ENCODE measurements around the gene NFU1. TPM values are rescaled to one million over a fixed set of nuclear protein-coding genes. Genes with fewer than 3 reads are reported as not detected.
A peak's percentile ranks its signal among the peaks of the same experiment; 100 is the strongest.
"Not testable (repeated sequence)": the region's sequence is repeated elsewhere in the genome, so short reads cannot be mapped to it uniquely, and the experiment has no call there.

Gene NFU1
- polyA plus RNA-seq, 4 donors, result 52.5 to 79.7 (median 60.3) TPM

- no peak for DNase-seq (ENCODE audit: low read depth in 4 of 4, low spot score in 2 of 4)
These were observed 15.5 kb upstream of the NFU1 start for GRCh38 chr2:69452687-69453086.

GRCh38 chr2:69450735-69451416, 13.6 kb upstream of the NFU1 start:
- DNase-seq (ENCODE audit: low read depth in 4 of 4, low spot score in 2 of 4), result no peak

DNA sequence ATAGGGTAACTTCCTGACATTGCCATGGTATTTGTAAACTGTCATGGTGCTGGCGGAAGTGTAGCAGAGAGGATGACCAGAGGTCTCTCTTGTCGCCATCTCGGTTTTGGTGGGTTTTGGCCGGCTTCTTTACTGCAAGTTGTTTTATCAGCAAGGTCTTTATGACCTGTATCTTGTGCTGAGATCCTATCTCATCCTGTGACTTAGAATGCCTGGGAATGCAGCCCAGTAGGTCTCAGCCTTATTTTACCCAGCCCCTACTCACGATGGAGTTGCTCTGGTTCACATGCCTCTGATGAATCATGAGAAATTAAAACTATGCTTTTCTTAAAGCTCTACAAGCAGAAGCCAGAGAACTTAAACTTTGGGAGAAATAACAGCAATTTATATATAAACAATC, 12.7 kb upstream of the NFU1 start:
- DNase-seq (ENCODE audit: low read depth in 4 of 4, low spot score in 2 of 4), result no peak

- DNase-seq (ENCODE audit: low read depth in 4 of 4, low spot score in 2 of 4), result not testable (repeated sequence)
These were observed 6.4 kb upstream of the NFU1 start for GRCh38 chr2:69443673-69444072.

DNA sequence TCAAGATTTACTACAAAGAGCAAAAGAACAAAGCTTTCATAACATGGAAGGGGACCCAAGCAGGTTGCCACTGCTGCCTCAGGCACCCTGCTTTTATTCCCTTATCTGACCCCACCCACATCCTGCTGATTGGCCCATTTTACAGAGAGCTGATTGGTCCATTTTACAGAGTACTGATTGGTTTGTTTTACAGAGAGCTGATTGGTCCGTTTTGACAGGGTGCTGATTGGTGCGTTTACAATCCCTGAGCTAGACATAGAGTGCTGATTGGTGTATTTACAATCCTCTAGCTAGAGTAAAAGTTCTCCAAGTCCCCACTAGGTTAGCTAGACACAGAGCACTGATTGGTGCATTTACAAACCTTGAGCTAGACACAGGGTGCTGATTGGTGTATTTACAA, 2.3 kb upstream of the NFU1 start:
- DNase-seq (ENCODE audit: low read depth in 4 of 4, low spot score in 2 of 4), result not testable (repeated sequence)

DNA sequence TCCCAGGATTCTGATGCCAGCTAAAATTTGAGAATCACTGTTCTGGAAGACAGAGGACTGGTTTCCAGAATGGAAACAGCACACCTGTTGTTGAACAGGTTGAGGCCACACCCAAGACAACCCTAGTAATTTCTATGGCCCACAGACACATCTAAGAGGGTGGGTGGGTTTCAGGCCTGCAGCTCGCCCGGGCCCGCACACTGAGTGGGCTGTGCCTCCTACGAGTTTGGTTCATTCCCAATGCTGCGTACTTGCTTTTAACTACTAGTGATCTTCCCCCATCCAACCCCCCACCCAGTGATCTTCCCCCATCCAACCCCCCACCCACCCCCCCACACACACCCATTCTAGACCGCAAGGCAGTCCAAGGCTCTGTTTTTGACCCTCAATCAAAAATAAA, 1.3 kb upstream of the NFU1 start:
- DNase-seq (ENCODE audit: low read depth in 4 of 4, low spot score in 2 of 4), result no peak

DNA sequence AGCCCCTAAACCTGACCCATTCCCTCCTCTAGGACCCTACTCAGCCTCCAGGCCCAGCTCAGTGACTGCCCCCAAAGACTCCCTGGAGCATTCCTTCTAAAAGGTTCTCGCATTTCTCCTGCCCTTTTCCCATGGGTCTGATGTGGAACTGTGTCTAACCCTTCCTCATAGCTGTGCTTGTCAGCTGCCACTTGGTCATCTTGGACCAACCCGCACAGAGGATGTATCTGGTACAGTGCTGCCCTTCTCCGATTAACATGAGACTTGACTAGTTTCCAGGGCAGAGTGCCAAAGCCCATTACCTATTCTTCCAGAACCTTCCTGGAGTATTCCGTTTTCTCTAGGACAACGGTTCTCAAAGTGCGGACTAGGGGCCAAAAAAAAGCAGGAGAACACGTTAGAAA, 518 bp upstream of the NFU1 start:
- DNase-seq (ENCODE audit: low read depth in 4 of 4, low spot score in 2 of 4), result no peak

DNA sequence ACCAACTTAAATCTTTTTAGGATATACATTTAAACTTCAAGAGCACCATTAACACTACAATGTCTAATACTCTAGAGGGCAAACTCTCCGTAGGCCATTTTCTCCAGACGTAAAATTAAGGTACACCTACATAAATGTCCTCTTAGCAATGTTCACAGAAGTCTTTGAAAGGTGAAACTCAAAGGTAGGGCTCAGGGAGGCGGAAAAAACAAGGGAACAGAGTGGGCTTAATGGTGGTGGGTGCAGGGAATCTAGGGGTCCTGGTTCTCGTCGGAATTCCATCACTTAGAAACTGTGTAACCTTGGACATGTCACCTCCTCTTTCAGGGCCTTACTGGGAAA, 668 bp downstream of the NFU1 start:
- peak in 1 of 4 donors; percentile 32 for DNase-seq (ENCODE audit: low read depth in 4 of 4, low spot score in 2 of 4)

GRCh38 chr2:69434753-69435152, 2.5 kb downstream of the NFU1 start:
- no peak for DNase-seq (ENCODE audit: low read depth in 4 of 4, low spot score in 2 of 4)

GRCh38 chr2:69429491-69430183, 7.6 kb downstream of the NFU1 start:
- DNase-seq (ENCODE audit: low read depth in 4 of 4, low spot score in 2 of 4), result no peak

GRCh38 chr2:69428981-69429380, 8.3 kb downstream of the NFU1 start:
- no peak for DNase-seq (ENCODE audit: low read depth in 4 of 4, low spot score in 2 of 4)

GRCh38 chr2:69424419-69424818, 12.8 kb downstream of the NFU1 start:
- no peak for DNase-seq (ENCODE audit: low read depth in 4 of 4, low spot score in 2 of 4)

GRCh38 chr2:69422198-69422597, 15.0 kb downstream of the NFU1 start:
- no peak for DNase-seq (ENCODE audit: low read depth in 4 of 4, low spot score in 2 of 4)

DNA sequence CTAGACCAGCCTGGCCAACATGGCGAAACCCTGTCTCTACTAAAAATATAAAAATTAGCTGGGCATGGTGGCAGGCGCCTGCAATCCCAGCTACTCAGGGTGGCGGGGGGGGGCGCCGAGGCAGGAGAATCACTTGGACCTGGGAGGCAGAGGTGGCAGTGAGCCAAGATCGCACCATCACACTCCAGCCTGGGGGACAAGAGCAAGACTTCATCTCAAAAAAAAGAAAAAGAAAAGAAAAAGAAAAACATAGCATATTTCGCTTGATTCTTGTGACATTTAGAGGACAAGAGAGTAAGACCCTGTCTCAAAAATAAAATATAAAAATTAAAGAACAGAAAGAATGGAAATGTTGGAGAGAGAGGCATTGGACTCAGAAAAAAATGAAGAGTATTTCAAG, 18.1 kb downstream of the NFU1 start:
- DNase-seq (ENCODE audit: low read depth in 4 of 4, low spot score in 2 of 4), result not testable (repeated sequence)

DNA sequence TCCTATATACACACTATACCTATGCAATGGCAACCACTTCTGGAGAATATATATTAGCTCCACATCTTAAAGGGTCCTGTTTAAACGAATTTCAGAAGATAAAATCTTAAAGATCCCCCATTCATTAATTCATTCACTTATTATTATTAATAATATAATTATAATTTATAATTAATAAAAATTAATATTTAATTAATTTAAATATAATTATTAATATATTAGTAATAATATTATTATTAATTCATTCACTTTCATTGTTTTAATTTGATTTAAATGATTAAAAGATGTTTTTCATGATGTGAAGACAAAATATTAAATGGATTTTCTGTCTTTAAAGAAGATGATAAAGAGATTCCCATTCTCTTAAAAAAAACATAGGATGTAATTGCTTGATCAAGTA, 21.1 kb downstream of the NFU1 start:
- no peak for DNase-seq (ENCODE audit: low read depth in 4 of 4, low spot score in 2 of 4)

DNA sequence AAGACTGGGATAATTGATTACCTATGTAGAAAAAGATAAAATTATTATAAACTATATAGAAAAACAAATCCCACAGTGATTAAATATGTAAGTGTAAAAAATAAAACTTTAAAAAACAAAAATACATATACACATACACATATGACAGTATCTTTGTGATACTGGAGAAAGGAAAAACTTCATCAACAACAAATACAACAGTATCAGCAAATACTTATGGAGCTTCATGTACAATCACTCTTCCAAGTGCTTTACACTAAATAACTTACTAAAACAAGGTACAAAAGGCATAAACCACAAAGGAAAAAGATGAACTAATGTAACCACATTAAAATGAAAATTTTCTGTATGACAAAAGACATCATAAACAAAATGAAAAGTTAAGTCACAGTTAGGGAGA, 26.1 kb downstream of the NFU1 start:
- no peak for DNase-seq (ENCODE audit: low read depth in 4 of 4, low spot score in 2 of 4)

GRCh38 chr2:69405306-69405705, 31.9 kb downstream of the NFU1 start:
- no peak for DNase-seq (ENCODE audit: low read depth in 4 of 4, low spot score in 2 of 4)

DNA sequence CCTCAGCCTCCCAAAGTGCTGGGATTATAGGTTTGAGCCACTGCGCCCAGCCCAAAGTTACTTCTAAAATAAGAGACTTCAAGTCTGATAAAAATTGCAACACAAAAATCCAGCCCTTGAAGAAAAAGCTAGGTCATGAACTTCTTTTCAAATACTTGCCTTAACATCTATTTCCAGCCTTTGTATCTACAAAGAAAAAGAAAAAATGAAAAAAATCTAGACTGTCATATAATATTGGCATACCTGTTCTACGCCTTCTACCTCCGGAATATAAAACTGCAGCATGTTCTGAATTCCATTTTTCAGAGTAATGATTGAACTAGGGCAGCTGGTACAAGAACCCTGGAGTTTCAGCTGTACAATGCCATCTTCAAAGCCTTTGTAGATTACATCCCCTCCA, 37.1 kb downstream of the NFU1 start:
- DNase-seq (ENCODE audit: low read depth in 4 of 4, low spot score in 2 of 4), result no peak

GRCh38 chr2:69397234-69397633, 40.0 kb downstream of the NFU1 start:
- DNase-seq (ENCODE audit: low read depth in 4 of 4, low spot score in 2 of 4), result no peak

DNA sequence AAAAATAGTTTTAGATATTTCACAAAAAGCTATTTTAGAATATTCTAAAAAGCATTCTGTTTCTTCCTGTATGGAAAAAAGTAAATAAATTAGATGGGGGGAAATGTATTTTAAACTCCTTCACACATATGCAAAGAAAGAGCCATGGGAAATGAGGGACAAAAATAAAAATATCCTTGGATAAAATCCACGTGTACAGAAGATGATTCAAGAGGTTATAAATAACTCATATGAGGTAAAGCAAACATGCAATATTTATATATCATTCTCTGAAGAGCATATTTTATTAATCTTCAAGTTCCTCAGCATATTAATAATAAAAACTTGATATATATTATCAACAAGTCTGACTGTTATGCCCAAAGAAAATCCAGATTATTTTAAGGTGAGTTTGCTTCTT, 41.4 kb downstream of the NFU1 start:
- no peak for DNase-seq (ENCODE audit: low read depth in 4 of 4, low spot score in 2 of 4)

DNA sequence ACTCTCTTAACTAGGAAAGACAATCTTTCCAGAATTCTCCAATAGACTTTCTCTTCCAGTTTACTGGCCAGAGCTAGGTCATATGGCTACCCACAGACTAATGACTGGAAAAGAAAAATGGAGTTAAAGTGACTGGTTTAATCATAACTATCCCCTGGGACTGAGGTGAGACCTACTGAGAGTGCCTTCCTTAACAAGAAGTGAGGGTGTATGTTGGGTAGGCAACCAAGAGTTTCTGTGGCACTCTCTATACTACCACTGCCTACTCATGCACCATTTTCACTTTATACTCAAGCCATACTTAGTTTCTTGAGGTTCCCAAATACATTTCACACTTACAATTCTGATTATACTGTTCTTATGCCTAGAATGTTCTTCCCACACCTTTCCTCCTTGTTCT, 43.3 kb downstream of the NFU1 start:
- DNase-seq (ENCODE audit: low read depth in 4 of 4, low spot score in 2 of 4), result no peak

DNA sequence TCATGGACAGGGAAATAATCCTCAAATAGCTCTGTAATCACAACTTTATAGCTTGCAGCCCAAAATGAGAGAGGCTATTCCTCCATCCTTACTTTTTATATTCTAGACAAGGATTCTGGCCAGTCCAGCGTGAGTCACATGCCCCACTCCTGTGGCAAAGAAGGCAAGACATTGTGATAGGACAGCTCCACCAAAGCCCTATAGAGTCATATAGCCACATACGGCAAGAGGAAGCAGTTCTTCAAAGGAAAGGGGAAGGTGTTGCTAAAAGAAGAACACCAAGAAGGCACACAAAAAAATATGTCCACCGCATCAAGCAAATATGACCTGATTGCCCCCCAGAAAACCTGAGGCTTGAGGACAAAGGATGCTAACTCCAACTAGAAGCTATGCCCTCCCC, 46.8 kb downstream of the NFU1 start:
- DNase-seq (ENCODE audit: low read depth in 4 of 4, low spot score in 2 of 4), result no peak

- DNase-seq (ENCODE audit: low read depth in 4 of 4, low spot score in 2 of 4), result no peak
These were observed 47.2 kb downstream of the NFU1 start for GRCh38 chr2:69390001-69390400.
